ENCODE data around the gene BAG1. TPM values are rescaled to one million over a fixed set of nuclear protein-coding genes. Genes with fewer than 3 reads are reported as not detected.

The BAG1 gene
- polyA plus RNA-seq, 4 donors, result 47.4 to 83.5 (median 79.5) TPM

- no peak for DNase-seq (ENCODE audit: low read depth in 4 of 4, low spot score in 3 of 4)
Measured at GRCh38 chr9:33220681-33221567, 43.6 kb downstream of the BAG1 start.

GRCh38 chr9:33211695-33212393 lies 52.7 kb downstream of the BAG1 start:
- peak in 3 of 4 donors; percentile 20 to 46 (median 43) for DNase-seq (ENCODE audit: low read depth in 4 of 4, low spot score in 3 of 4)

GRCh38 chr9:33210006-33210715 lies 54.3 kb downstream of the BAG1 start:
- DNase-seq (ENCODE audit: low read depth in 4 of 4, low spot score in 3 of 4), result no peak

GRCh38 chr9:33209394-33209793 lies 55.1 kb downstream of the BAG1 start:
- DNase-seq (ENCODE audit: low read depth in 4 of 4, low spot score in 3 of 4), result no peak

GRCh38 chr9:33202552-33203201 lies 61.8 kb downstream of the BAG1 start:
- no peak for DNase-seq (ENCODE audit: low read depth in 4 of 4, low spot score in 3 of 4)

Other genes starting within 250 kb of the BAG1 start
- 100 to 1,000 TPM; 216 to 271 (median 249) TPM for gene DNAJA1, start 239.4 kb downstream of the BAG1 start, polyA plus RNA-seq (ENCODE audit: insufficient read length in 4 of 4)
- gene SMU1, start 188.0 kb downstream of the BAG1 start, polyA plus RNA-seq (ENCODE audit: insufficient read length in 4 of 4), result 10 to 100 TPM; 23.3 to 31.3 (median 26.5) TPM
- gene B4GALT1, start 97.4 kb downstream of the BAG1 start, polyA plus RNA-seq (ENCODE audit: insufficient read length in 4 of 4), result 100 to 1,000 TPM in 2 of 4 donors, 10 to 100 TPM in 2; 85.5 to 131 (median 100.0) TPM
- not detected for gene SPINK4, start 24.5 kb downstream of the BAG1 start, polyA plus RNA-seq (ENCODE audit: insufficient read length in 4 of 4)
- 100 to 1,000 TPM in 3 of 4 donors, 10 to 100 TPM in 1; 98.9 to 143 (median 118) TPM for gene CHMP5, start 341 bp upstream of the BAG1 start, polyA plus RNA-seq (ENCODE audit: insufficient read length in 4 of 4)
- gene NFX1, start 25.8 kb upstream of the BAG1 start, polyA plus RNA-seq (ENCODE audit: insufficient read length in 4 of 4), result 10 to 100 TPM; 28.6 to 36.0 (median 32.7) TPM
- 10 to 100 TPM in 3 of 4 donors, 1 to 10 TPM in 1; 2.5 to 28.0 (median 18.7) TPM for gene AQP7, start 137.9 kb upstream of the BAG1 start, polyA plus RNA-seq (ENCODE audit: insufficient read length in 4 of 4)
- 100 to 1,000 TPM in 1 of 4 donors, 10 to 100 TPM in 2, 1 to 10 TPM in 1; 4.9 to 111 (median 44.4) TPM for gene AQP3, start 182.9 kb upstream of the BAG1 start, polyA plus RNA-seq (ENCODE audit: insufficient read length in 4 of 4)
- gene NOL6, start 209.2 kb upstream of the BAG1 start, polyA plus RNA-seq (ENCODE audit: insufficient read length in 4 of 4), result 10 to 100 TPM; 24.1 to 28.6 (median 26.1) TPM

All from left renal pelvis (tissue), 4 donors.